ENCODE measurements around the gene RBP3.

RBP3 gene

DNA sequence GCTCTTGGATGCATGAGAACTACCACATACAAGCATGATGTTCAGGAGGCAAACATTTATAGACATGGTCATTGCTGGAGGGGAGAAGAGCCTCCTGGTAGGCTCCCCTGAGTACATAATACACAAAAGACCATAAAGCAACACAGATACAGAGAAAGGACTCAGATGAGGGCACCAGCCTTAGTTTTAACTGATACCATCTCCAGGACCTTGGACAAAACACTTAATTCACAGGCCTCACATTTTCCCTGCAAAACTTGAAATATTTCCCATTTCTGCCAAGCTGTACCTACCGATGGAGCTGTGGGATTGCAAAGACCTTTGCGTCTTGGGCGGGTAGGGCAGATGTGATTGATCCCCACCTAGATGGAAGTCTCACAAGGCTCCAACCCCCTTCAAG, 52.6 kb downstream of the RBP3 start:
- Histone ChIP-seq H3K4me1 (ENCODE audit: insufficient read depth, low read length) (peaks cover 17% of the 10 kb centered on the region), H3K9me3 (ENCODE audit: low read length) (no peaks in the 10 kb centered on the region), H3K27me3 (ENCODE audit: insufficient read depth, low read length) (no peaks in the 10 kb centered on the region), H2AFZ (ENCODE audit: low read depth, low read length) (no peak overlapping the region), H3K36me3 (ENCODE audit: insufficient read depth, low read length) (no peaks in the 10 kb centered on the region), H3K4me3 (ENCODE audit: low read length) (no peak overlapping the region)

DNA sequence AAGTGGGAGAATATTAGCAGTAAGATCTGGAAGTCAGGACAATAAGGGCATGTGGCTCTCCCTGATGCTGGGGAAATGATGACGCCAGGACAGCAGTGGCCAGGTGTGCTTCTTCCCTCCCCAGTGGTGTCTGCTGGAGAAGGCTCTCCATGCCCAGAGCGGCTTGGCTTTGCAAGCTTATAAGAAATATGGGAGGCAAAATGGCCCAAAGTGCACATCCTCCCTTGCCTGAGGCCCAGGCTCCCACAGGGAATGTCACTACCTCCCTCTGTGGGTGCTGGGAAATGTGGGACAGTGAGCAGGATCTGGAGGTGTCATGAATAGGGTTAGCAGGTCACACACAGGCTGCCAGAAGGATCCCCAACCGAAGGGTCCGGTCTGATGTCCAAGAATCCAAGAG, 53.0 kb downstream of the RBP3 start:
- Histone ChIP-seq H3K36me3 (ENCODE audit: insufficient read depth, low read length) (no peaks in the 10 kb centered on the region), H3K4me1 (ENCODE audit: insufficient read depth, low read length) (peaks cover 17% of the 10 kb centered on the region), H3K4me3 (ENCODE audit: low read length) (no peak overlapping the region), H3K9me3 (ENCODE audit: low read length) (no peaks in the 10 kb centered on the region), H2AFZ (ENCODE audit: low read depth, low read length) (no peak overlapping the region), H3K27me3 (ENCODE audit: insufficient read depth, low read length) (no peaks in the 10 kb centered on the region)

DNA sequence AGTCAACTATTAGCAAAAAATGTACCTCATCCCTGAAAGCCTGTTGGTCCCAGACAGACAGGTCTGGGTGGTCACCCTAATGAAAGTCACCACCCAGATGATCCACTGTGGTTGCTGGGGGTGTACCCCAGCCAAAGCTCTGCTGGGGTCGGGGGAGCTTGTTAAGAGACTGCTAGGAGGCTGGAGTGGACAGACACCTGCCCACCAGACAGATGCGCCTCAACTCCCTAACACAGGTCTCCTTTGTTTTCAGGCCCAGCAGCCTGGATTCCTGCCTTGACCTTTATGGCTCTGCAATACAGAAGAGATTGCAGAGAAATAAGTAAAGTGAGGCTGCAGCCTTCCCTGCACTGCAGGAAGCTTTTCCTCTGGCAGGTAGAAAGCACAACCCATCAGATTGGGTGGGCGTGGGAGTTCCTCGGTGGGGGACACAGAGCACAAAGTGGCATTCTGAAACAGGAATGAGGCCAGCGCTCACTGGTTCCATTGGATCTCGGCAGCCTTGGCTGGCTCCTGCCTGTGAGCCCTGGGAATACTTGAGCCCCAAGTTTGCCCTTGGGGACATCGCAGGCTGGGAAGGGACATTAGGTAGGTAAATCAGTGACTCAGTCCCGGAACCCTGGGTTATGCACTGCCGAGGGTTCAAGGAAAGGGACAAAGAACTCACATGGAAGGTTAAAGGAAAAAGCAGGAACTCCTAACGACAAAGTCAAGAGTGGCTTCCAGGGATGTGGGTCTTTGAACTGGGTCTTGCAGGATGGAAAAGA, 53.9 kb downstream of the RBP3 start:
- H2AFZ ChIP-seq (ENCODE audit: low read depth, low read length), result no peak overlapping the region
- no peaks in the 10 kb centered on the region for H3K27me3 ChIP-seq (ENCODE audit: insufficient read depth, low read length)
- H3K36me3 ChIP-seq (ENCODE audit: insufficient read depth, low read length), result no peaks in the 10 kb centered on the region

DNA sequence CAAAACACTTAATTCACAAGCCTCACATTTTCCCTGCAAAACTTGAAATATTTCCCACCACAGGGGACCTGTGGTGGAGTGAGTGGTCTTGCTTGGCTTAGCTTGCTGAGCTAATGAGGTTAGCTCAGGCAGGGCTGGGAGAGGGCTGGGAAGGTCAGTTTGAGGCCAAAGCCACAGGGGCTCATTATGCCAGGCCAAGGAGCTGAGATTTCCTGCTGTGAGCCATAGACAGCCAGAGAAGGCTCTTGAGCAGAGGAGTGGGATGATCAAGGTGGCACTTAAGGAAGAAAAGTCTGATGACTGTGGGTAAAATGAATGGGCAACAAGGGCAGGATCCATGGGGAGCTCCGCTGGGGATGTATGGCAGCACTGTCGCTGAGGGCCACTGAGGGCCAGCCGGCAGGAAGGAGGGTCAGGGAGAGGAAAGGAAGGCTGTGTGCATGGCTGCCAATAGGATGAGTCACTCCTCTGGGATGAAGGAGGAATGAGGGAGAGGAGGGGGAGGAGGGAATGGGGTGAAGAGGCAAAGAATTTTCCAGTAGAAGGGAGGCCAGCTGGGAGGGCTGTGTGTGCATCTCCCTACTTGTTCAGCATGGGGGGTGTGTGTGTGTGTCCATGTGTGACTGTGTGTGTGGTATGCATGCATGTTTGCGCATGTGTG, 54.6 kb downstream of the RBP3 start:
- H3K9me3 ChIP-seq (ENCODE audit: low read length), result no peaks in the 10 kb centered on the region
- no peak overlapping the region for H3K4me3 ChIP-seq (ENCODE audit: low read length)
- no peaks in the 10 kb centered on the region for H3K36me3 ChIP-seq (ENCODE audit: insufficient read depth, low read length)
- H2AFZ ChIP-seq (ENCODE audit: low read depth, low read length), result no peak overlapping the region
- peaks cover 16% of the 10 kb centered on the region for H3K4me1 ChIP-seq (ENCODE audit: insufficient read depth, low read length)
- no peaks in the 10 kb centered on the region for H3K27me3 ChIP-seq (ENCODE audit: insufficient read depth, low read length)

More for the DNA sequence above, 53.9 kb downstream of the RBP3 start:
- Histone ChIP-seq H3K4me1 (ENCODE audit: insufficient read depth, low read length) (peaks cover 16% of the 10 kb centered on the region), H3K4me3 (ENCODE audit: low read length) (no peak overlapping the region), H3K9me3 (ENCODE audit: low read length) (no peaks in the 10 kb centered on the region)

DNA sequence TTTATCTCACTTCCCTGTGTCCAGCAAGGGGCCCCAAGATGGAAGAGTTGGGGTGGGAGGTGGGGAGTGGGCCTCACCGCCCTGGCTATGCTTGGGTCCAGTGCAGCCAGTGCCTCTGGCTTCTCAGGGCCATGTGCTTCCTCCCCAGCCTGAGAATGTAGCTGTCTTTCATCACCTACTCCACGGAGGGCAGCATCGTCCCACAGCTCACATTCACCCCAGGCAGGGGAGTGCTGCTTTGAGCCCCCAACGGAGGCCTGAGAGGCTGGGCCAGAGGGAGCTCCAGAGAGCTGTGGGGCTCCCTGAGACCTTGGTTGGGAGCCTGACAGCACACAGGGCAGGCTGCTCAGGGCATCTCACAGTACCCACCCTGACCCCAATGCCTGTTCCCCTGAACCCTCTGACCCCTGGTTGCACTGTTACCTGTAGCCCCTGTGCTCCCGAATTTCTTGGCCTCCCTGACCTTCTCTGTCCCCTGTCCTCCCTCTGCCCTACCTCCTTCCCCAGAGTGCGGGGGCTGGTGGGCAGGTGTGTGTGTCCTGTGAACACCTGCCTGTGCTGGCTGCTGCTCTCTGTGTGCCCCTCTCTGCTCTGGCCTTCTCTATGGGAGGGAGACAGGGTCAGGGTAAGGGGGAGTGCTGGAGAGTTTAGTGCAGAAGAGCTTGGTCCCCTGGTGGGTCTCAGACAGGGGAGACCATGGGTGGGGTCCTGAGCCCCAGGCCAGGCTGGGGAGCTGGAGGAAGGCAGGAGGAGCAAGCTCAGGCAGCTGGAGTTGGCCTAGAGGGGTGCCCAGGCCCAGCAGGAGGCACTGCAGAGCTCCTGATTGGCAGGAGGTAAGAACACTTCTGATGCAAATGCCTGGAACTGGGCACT, 55.5 kb downstream of the RBP3 start:
- H3K4me3 ChIP-seq (ENCODE audit: low read length), result no peak overlapping the region
- peaks cover 16% of the 10 kb centered on the region for H3K4me1 ChIP-seq (ENCODE audit: insufficient read depth, low read length)
- no peaks in the 10 kb centered on the region for H3K27me3 ChIP-seq (ENCODE audit: insufficient read depth, low read length)
- no peaks in the 10 kb centered on the region for H3K36me3 ChIP-seq (ENCODE audit: insufficient read depth, low read length)
- no peak overlapping the region for H2AFZ ChIP-seq (ENCODE audit: low read depth, low read length)
- no peaks in the 10 kb centered on the region for H3K9me3 ChIP-seq (ENCODE audit: low read length)

DNA sequence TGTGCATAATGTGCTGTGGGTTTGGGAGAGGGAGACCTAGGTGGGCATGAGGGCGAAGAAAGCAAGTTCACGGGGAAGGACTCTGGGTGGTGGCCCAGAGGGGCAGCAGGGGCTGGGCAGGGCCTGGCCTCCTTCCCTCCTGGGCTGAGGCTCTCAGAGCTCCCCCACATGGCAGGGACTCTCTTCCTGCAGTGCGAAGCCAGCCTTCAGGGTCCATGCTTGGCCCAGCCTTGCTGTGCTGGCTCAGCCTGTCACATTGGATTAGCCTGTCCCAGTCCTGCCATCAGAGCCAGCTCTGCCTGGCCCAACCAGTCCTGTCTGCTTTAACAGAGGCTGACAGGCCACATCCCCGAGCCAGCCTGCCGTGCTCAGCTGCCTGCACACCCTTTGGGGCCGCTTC, 56.3 kb downstream of the RBP3 start:
- no peaks in the 10 kb centered on the region for H3K36me3 ChIP-seq (ENCODE audit: insufficient read depth, low read length)

DNA sequence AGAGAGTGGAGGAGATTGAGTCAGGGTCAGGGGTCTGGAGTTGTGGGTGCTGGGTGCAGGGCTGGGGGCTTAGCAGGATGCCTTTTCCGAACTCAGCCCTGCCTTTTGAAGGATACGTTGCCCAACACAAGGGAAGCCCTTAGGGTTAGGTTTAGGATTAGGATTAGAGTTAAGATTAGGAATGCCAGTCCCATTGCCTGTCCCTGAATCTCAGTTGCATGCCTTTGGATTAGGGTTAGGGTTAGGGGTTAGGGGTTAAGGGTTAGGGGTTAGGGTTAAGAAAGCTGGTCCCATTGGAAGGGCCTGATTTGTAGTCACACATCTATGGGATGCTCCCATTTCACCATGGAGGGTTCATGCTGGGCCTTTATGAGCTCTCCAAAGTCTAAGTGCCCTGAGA, 56.8 kb downstream of the RBP3 start:
- no peak overlapping the region for H3K4me3 ChIP-seq (ENCODE audit: low read length)
- H3K4me1 ChIP-seq (ENCODE audit: insufficient read depth, low read length), result peaks cover 19% of the 10 kb centered on the region
- H2AFZ ChIP-seq (ENCODE audit: low read depth, low read length), result no peak overlapping the region
- no peaks in the 10 kb centered on the region for H3K36me3 ChIP-seq (ENCODE audit: insufficient read depth, low read length)
- no peaks in the 10 kb centered on the region for H3K27me3 ChIP-seq (ENCODE audit: insufficient read depth, low read length)
- no peaks in the 10 kb centered on the region for H3K9me3 ChIP-seq (ENCODE audit: low read length)

More for the DNA sequence above, 56.3 kb downstream of the RBP3 start:
- Histone ChIP-seq H3K4me1 (ENCODE audit: insufficient read depth, low read length) (peaks cover 19% of the 10 kb centered on the region), H3K9me3 (ENCODE audit: low read length) (no peaks in the 10 kb centered on the region), H3K27me3 (ENCODE audit: insufficient read depth, low read length) (no peaks in the 10 kb centered on the region), H2AFZ (ENCODE audit: low read depth, low read length) (no peak overlapping the region), H3K4me3 (ENCODE audit: low read length) (no peak overlapping the region)

DNA sequence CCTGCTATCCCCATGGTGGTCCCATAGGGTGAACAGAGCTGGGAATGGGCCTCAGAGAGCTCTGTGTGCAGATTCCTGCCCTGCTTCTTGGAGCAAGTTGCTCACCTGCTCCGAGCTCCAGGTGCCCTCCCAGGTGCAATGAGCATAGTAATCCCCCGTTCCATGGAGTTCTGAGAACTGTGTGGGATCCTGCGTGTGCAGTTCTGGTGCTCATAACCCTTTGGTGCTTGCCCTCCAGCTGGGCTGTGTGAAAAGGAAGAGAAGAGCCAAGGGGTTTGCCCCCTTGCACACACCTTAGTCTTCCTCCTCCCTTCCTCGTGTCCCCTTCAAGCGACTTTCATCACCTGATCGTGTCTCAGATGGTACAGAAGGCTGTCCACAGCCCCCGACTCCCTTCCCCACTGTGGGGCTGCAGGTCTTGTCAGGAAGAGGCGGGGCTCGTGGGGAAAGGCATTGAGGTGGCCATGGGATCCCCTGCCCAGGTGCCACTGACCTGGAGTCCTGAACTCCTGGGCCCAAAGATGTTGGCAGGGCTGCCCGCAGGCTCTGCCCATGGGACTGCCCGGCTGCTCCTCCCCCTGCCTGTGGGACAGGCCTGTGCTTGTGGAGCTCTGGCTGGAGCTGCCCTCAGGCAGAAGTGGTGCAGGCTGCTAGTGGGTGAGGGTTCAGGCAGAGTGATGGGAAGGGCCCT, 57.8 kb downstream of the RBP3 start:
- Histone ChIP-seq H3K4me1 (ENCODE audit: insufficient read depth, low read length) (peaks cover 19% of the 10 kb centered on the region), H3K27me3 (ENCODE audit: insufficient read depth, low read length) (no peaks in the 10 kb centered on the region), H3K4me3 (ENCODE audit: low read length) (no peak overlapping the region), H3K9me3 (ENCODE audit: low read length) (no peaks in the 10 kb centered on the region), H3K36me3 (ENCODE audit: insufficient read depth, low read length) (no peaks in the 10 kb centered on the region), H2AFZ (ENCODE audit: low read depth, low read length) (no peak overlapping the region)

DNA sequence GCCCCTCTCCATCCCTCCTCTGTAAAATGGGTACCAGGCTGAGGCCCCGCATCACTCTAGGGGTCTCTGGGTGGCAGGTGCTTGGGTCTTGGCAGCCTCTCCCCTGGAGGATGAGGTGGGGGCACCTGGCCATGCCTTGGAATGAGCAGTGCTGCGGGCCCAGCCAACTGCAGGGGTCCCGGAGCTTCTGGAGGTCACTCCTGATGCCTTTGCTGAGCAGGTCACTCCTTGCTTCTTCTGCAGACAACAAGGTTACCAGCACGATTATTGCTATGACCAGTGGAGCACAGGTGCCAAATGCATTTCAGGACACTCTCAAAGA, 58.3 kb downstream of the RBP3 start:
- Histone ChIP-seq H3K4me3 (ENCODE audit: low read length) (no peak overlapping the region), H3K27me3 (ENCODE audit: insufficient read depth, low read length) (no peaks in the 10 kb centered on the region), H2AFZ (ENCODE audit: low read depth, low read length) (no peak overlapping the region), H3K4me1 (ENCODE audit: insufficient read depth, low read length) (peaks cover 19% of the 10 kb centered on the region), H3K9me3 (ENCODE audit: low read length) (no peaks in the 10 kb centered on the region), H3K36me3 (ENCODE audit: insufficient read depth, low read length) (no peaks in the 10 kb centered on the region)

DNA sequence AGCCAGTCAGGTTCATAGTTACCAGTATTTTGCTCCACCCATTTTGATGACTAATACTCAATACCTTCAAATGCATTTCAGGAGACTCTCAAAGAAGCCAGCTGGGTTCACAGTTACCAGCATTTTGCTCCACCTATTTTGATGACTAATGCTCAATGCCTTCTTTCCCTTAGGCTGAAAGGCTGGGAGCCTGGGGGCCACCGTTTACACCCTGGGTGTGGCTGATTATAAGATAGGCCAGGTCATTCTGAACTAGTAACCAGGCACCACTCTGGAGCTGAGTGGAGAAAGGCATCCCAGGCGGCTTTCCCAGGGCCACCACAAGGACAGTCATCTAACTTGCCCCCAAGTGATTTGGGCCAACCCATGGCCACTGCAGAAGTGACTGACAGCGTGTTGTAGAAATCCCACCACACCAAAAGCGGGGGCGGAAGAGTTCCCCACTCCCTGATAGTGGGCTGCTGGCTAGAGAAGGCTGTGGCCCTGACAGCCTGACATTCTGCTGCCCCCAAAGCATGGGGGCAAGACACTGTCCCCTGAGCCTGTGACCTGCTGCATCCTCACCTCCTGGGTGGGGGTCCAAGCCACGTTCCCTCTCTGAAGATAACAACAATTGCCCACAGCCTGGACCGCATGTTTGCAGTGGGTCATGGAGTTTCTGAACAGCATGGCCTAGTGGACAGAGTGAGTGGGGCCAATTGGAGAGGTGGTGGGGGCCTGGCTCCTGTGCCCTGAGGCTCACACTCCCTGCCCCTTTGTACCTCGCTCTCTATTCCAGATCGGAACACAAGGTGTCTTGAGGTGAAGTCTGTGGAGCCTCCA, 58.9 kb downstream of the RBP3 start:
- Histone ChIP-seq H3K36me3 (ENCODE audit: insufficient read depth, low read length) (no peaks in the 10 kb centered on the region), H3K4me3 (ENCODE audit: low read length) (no peak overlapping the region), H3K4me1 (ENCODE audit: insufficient read depth, low read length) (peaks cover 17% of the 10 kb centered on the region), H3K27me3 (ENCODE audit: insufficient read depth, low read length) (no peaks in the 10 kb centered on the region), H2AFZ (ENCODE audit: low read depth, low read length) (no peak overlapping the region), H3K9me3 (ENCODE audit: low read length) (no peaks in the 10 kb centered on the region)

Measured in neuron (in vitro differentiated cells).